GM21723 (cell line): ENCODE data around the gene OR5M8.

ENCODE experiments used
- ATAC-seq: cut with Tn5 transposase; IDR thresholded peaks from one replicate; pipeline ENCODE4 v1.9.1; 2021; ENCODE audit warnings: mild to moderate bottlenecking, moderate library complexity; ENCODE audit not compliant: unreplicated experiment

Gene OR5M8

DNA sequence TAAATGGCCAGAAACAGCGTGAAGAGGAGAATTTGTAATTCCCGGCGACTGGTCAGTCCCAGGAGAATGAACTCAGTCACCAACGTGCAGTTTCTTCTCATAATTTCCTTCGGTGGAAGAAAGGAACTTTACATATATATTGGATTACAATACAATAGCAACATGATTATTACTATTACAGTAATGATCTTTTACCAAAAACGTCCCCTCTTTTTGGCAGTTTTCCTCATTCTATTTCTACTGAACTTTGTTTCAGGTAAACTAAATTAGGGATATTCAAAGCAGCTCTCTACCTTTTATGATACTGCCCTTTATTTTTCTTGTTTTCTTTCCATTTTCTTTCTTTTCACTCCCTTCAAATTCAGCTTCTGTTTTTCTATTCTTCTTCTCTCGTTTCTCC is at the start of gene OR5M8:
Gene OR5M8, minus strand, starts transcription at position 101 of the 400 bp plus-strand sequence. Its CDS starts 0 bp downstream, at position 101.
- ATAC-seq, result no peak

DNA sequence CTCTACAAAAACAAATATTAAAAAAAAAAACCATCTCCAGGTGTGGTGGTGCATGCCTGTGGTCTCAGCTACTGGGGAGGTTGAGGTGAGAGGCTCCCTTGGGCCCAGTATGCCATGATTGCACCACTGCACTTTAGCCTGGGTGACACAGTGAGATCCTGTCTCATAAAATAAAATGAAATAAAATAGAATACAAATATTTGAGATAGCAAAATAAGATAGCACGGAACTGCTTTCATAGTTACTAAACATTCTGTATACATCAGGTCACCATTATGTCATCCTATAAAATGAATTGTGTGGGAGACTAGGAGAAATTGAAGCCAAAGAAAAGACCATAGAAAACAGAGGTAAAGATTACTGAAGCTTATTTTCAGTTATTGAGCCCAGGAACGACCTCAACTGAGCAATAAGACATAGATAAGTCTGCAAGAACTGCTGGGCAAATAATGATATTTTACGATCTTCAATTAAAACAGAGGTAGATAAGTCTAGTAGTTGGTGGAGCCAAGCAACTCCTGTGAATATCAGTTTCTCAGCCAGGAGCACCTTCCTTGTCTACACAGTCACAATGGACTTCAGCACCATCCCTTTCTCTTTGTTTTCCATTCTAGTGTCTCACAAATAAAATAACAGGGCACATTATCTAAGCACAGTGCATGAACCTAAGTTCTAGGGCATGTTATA is 42.0 kb upstream of the OR5M8 start:
- ATAC-seq, result no peak

DNA sequence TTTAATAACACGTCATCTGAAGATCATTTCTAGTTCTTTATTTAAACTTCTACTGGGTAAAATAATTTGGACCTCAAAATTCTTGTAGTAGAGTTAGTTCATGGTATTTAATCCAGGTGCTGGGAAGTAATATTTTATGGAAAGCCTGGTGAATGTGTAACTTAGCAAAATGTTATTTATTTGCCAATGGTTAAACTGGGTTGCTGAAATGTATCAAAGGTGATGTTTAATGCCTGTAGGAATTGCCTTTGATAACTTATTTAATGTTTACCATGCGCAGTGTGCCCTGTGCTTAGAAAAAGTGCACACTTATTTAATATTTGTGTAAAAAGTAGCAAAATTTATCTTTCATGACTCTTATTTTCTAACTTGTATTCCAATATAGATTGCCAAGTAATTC is 40.7 kb upstream of the OR5M8 start:
- no peak for ATAC-seq

DNA sequence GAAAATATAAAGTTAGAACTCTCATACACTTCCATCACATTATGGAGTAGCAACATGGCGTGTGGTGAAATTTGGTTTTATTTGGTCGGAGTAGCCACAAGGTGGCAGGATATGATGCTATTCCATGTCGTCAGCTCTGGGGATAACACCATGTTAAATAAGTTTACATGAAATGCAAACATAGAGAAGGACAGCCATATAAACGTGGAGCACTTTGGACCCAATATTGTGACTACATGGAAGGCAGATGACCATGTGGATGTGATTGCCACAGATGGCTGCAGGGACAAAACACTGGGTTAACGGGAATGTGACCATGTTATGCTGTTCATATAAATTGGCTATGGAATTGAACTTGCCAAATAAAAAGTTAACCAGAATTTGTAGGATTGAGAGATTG is 30.8 kb upstream of the OR5M8 start:
- ATAC-seq, result no peak

DNA sequence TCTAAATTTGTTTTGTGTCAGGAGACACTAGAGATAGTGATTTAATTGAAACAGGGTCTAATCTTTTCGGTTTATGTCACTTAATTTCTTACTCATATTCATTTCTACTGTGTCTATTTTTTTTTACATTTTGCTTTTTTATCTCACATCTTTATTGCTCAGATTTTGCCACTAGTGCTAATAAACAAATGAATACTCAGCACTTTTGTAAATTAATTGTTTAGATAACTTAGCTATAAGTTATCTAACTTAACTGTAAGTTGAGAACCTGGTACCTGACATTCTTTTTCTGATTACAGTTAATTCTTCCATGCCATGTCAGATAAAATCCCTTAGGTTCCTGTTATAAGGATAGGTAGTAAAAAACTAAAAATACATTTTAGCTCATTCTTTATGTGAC is 22.1 kb upstream of the OR5M8 start:
- ATAC-seq, result no peak

DNA sequence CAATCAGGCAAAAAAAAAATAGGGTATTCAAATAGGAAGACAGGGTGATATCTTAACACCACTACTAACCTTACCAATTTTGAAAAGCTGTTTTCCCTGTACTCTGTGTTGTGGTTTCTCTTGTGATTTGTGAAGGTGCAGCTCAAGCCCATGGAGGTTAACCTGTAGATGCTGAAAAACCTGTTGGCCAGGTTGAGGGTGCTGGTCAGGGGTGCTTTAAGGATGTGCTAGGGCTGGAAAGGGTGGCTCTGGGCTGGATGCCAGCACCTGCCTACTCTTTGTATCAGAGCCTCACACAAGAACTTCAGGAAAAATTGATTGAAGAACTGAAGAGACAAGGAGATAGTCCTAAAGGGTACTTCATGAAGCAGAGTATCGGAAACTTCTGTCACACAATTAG is 18.3 kb upstream of the OR5M8 start:
- no peak for ATAC-seq

DNA sequence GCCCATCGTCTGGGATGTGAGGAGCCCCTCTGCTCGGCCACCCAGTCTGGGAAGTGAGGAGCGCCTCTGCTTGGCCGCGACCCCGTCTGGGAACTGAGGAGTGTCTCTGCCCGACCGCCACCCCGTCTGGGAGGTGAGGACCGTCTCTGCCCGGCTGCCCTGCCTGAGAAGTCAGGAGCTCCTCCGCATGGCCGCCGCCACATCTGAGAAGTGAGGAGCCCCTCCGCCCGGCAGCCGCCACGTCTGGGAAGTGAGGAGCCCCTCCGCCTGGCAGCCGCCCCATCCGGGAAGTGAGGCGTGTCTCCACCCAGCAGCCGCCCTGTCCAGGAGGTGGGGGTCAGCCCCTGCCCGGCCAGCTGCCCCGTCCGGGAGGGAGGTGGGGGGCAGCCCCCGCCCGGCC is 5.8 kb upstream of the OR5M8 start:
- ATAC-seq, result no peak

DNA sequence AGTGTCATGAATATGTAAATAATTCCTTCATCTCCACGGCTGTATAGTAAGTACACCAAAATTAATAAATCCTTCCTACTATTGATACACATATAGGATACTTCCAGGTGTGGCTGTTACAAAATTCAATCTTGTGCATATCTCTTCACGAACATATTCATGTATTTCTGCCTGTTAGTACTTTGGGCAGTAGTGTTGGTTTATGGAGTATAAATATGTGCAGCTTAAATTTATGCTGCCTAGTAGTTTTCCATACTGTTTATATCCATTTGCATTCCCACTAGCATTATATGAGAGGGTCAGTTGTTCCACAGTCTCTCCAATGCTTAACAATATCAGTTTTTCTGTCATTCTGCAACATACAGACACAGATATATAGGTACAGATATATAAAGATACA is 3.9 kb upstream of the OR5M8 start:
- ATAC-seq, result no peak

DNA sequence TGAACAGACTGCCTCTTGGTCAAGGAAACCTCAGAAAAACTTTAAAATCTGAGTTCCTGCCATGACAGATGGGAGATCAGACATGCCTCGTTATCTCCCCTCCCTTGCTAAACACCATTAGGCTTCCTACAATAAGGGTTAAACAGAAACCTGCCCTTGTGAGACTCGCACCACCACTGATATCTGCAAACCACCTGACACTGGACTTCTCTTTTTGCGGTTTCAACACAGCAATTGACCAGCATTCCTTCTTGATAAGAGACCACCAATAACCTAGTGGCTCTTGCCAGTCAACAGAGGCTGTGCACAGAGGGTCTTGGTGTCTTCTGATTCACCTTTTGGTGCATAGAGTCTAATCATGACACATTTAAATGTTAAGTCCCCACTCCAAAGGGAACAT is 4.4 kb downstream of the OR5M8 start:
- ATAC-seq, result no peak

DNA sequence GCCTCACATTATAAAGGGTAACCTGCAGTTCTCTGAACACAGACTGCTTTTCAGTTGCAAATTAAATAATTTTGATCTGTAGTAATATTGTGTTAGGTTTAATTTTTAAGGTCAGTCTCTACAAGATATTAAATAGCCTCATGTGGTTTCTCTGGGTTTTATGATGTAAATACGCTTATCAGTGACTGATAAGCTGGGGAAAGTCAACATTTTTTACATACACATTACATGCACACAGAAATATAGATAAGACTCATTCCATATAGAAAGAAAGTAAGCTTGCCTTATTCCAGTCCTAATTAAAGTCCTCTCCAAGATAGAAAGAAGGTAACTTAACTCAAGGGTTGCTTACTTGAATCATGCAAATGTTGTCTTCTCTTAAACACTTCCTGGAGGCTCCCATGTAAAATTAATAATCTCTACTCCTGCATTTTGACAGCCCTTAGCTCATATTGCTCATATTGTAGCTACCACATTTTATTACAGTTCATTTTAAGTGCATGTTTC is 16.4 kb downstream of the OR5M8 start:
- no peak for ATAC-seq

DNA sequence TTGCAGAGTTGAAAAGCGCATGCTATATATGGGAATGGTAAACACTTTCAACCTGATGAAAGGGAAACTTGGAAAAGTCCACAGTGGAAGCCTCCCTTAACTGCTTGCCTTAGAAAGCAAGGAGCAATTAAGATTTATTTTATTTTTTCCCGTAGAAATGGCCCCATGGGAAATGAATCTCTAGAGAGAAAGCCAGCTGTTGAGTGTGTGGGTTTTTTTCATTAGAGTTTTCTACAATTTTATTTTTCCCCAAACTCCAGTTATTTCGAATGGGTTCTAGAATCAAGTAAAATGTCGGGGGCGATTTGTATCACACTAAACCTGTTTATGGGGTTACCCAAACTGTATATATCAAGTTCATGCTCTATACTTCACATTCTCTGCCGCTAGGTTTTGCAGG is 17.9 kb downstream of the OR5M8 start, which contains the start of gene OR5M3:
Gene OR5M3, minus strand, starts transcription at position 101 of the 400 bp plus-strand sequence. CDS start 2,855 bp downstream, outside the sequence.
- no peak for ATAC-seq

DNA sequence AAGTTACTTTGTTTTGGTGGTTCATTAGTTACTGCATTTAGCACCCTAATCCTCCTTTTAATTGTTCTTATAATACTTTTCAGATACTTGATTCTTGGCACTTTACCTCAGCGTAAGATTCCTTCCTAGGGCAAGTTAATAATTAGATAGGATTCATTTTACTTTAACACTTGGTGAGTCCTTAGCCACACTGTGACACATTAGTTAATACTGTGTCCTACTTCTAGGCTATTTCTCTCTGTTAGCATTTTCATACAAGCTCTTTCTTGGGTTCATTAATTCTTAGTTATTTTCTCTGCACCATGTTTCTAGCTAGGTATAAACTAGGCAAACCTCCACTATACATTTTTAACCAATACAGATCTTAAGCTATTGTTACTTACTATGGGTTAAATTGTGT is 34.1 kb downstream of the OR5M8 start:
- ATAC-seq, result no peak

DNA sequence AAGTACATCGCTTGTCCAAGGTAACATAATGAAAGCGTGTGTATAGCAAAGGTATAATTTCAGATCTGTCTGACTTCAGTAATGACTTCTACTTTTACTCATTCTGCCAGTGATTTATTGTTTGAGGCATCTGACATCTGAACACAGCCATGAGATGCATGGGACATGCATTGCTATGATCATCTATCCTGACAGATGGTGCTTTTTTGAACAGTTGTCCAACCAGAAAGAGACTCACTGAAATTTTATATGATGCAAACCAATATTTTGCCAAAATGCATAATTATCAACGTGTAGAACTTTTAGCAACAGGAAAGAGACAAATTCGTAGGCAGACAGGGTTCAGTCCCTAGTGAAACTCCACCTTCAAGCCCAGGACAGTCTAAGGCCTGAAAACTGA is 37.6 kb downstream of the OR5M8 start:
- no peak for ATAC-seq
